CD4-positive, alpha-beta T cell treated with Interleukin-17A for 4 hours (primary cell): Measurements from ENCODE around the gene CBS.
"Not testable (repeated sequence)": the region's sequence is repeated elsewhere in the genome, so short reads cannot be mapped to it uniquely, and the experiment has no call there.

Source experiments
- DNase-seq: peaks from one replicate; pipeline ENCODE4 v3.0.0-alpha.2; 2020; ENCODE audit warnings: mixed read lengths

The CBS gene

GRCh38 chr21:43066690-43067089 lies 8.9 kb downstream of the CBS start:
- not testable (repeated sequence) for DNase-seq

- DNase-seq = not testable (repeated sequence)
Measured at GRCh38 chr21:43065991-43066390, 9.6 kb downstream of the CBS start.

GRCh38 chr21:43064265-43064917 lies 11.2 kb downstream of the CBS start:
- DNase-seq = not testable (repeated sequence)

- not testable (repeated sequence) for DNase-seq
Measured at GRCh38 chr21:43062955-43063664, 12.5 kb downstream of the CBS start.

- DNase-seq = not testable (repeated sequence)
Measured at GRCh38 chr21:43053112-43053511, 22.5 kb downstream of the CBS start.

GRCh38 chr21:43045876-43046821 lies 29.5 kb downstream of the CBS start:
- DNase-seq = not testable (repeated sequence)

GRCh38 chr21:43045165-43045875 lies 30.3 kb downstream of the CBS start:
- not testable (repeated sequence) for DNase-seq

GRCh38 chr21:43044547-43044946 lies 31.1 kb downstream of the CBS start:
- DNase-seq = not testable (repeated sequence)

- not testable (repeated sequence) for DNase-seq
Measured at GRCh38 chr21:43043291-43043690, 32.3 kb downstream of the CBS start.

GRCh38 chr21:43042169-43042568 lies 33.5 kb downstream of the CBS start:
- not testable (repeated sequence) for DNase-seq

GRCh38 chr21:43038659-43039044 lies 37.0 kb downstream of the CBS start:
- DNase-seq = not testable (repeated sequence)

GRCh38 chr21:43037918-43038658 lies 37.5 kb downstream of the CBS start:
- not testable (repeated sequence) for DNase-seq

- not testable (repeated sequence) for DNase-seq
Measured at GRCh38 chr21:43036889-43037288, 38.7 kb downstream of the CBS start.

GRCh38 chr21:43034826-43035225 lies 40.8 kb downstream of the CBS start:
- DNase-seq = no peak

GRCh38 chr21:43034101-43034500 lies 41.5 kb downstream of the CBS start:
- no peak for DNase-seq

GRCh38 chr21:43031121-43031619 lies 44.5 kb downstream of the CBS start:
- DNase-seq = no peak

- no peak for DNase-seq
Measured at GRCh38 chr21:43029785-43030184, 45.9 kb downstream of the CBS start.

- no peak for DNase-seq
Measured at GRCh38 chr21:43027846-43028731, 47.5 kb downstream of the CBS start.

GRCh38 chr21:43025636-43026180 lies 49.9 kb downstream of the CBS start:
- no peak for DNase-seq

GRCh38 chr21:43024439-43025136 lies 51.0 kb downstream of the CBS start:
- no peak for DNase-seq
